ENCODE data around the gene PRDM16. TPM values are rescaled to one million over a fixed set of nuclear protein-coding genes. Genes with fewer than 3 reads are reported as not detected.
"Not testable (repeated sequence)": the region's sequence is repeated elsewhere in the genome, so short reads cannot be mapped to it uniquely, and the experiment has no call there.

PRDM16 gene
- total RNA-seq, 2 experiments from 2014 or later, result 0.18 to 0.21 TPM

DNA sequence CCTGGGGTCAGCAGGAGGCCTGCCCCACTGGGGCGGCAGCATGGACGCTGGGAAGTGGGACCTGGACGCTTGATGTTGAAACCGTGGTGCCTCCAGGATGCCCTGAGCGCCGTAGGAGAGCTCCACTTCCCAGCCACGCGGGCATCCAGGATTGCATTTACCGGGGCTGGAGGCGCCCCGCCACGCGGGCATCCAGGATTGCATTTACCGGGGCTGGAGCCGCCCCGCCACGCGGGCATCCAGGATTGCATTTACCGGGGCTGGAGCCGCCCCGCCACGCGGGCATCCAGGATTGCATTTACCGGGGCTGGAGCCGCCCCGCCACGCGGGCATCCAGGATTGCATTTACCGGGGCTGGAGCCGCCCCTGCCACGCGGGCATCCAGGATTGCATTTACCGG, 218.1 kb downstream of the PRDM16 start:
- H3K4me1 Mint-ChIP-seq (ENCODE audit: low read depth); POLR2A ChIA-PET; DNase-seq; ATAC-seq; H3K36me3 Mint-ChIP-seq (ENCODE audit: low read depth); H3K27me3 Mint-ChIP-seq (ENCODE audit: low read depth); H3K9me3 Mint-ChIP-seq (ENCODE audit: insufficient read depth); H3K27ac Mint-ChIP-seq; H3K4me3 Mint-ChIP-seq; CTCF ChIA-PET: not testable (repeated sequence)

DNA sequence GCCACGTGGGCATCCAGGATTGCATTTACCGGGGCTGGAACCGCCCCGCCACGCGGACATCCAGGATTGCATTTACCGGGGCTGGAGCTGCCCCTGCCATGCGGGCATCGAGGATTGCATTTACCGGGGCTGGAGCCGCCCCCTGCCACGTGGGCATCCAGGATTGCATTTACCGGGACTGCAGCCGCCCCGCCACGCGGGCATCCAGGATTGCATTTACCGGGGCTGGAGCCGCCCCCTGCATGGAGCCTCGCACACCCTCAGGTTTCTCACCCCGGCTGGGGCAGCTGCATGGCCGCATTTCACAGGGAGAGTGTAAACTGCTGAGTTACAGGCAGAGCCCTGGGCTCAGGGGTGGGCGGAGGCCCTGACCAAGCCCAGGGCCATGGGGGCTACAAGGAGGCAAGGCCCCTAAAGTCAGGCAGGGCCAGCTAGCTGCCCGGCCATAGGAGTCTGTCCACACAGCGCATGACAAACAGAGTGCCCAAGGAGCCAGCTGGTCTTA, 218.7 kb downstream of the PRDM16 start:
- ChIA-PET POLR2A (no interaction called here), CTCF (no interaction called here)
- DNase-seq (no peak), ATAC-seq (no peak)
- H3K36me3 Mint-ChIP-seq (ENCODE audit: low read depth), result no peaks in the 10 kb centered on the region
- no peak overlapping the region for H3K4me3 Mint-ChIP-seq
- no peaks in the 10 kb centered on the region for H3K4me1 Mint-ChIP-seq (ENCODE audit: low read depth)
- no peak overlapping the region for H3K27ac Mint-ChIP-seq
- no peaks in the 10 kb centered on the region for H3K9me3 Mint-ChIP-seq (ENCODE audit: insufficient read depth)
- H3K27me3 Mint-ChIP-seq (ENCODE audit: low read depth), result no peaks in the 10 kb centered on the region

DNA sequence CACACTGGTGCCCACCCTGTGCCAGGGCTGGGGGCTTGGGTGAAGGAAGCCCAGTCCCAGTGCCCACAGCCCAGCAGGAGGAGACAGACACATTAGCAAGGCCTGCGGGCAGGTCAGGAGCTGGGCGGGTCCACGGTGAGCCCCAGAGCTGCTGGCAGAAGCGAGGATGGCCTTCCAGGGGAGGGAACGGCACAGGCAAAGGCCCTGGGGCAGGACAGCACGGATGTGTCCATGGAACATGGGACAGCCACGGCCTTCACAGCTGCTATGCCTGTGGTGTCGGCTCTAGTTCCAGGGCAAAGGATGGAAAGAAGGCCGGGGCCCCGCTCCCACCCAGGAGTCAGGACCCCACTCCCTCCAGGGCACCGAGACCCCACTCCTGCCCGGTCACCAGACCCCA, 220.5 kb downstream of the PRDM16 start:
- ChIA-PET POLR2A (no interaction called here), CTCF (no interaction called here)
- H3K4me3 Mint-ChIP-seq, result no peak overlapping the region
- ATAC-seq (no peak), DNase-seq (no peak)
- no peak overlapping the region for H3K27ac Mint-ChIP-seq
- no peaks in the 10 kb centered on the region for H3K27me3 Mint-ChIP-seq (ENCODE audit: low read depth)
- no peaks in the 10 kb centered on the region for H3K36me3 Mint-ChIP-seq (ENCODE audit: low read depth)
- H3K9me3 Mint-ChIP-seq (ENCODE audit: insufficient read depth), result no peaks in the 10 kb centered on the region
- H3K4me1 Mint-ChIP-seq (ENCODE audit: low read depth), result no peaks in the 10 kb centered on the region

DNA sequence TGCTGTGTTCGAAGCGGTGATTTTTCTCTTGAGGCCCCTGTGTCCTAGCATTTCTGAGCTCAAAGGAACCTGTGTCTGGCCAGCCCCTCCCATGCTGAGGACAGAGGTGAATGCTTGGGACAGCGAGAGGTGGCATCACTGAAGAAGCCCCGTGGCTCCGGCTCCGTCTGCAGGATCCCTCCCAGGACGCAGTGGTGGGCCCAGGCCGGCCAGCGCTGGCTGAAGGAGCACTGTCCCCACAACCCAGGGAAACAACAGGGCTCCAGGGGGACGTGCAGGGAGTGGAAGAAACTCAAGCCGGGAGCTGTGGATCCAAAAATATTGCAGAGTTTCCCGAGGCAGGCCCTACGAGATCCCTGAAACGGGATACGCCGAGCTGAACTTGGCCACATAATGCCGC, 221.4 kb downstream of the PRDM16 start:
- Mint-ChIP-seq H3K36me3 (ENCODE audit: low read depth) (no peaks in the 10 kb centered on the region), H3K27me3 (ENCODE audit: low read depth) (no peaks in the 10 kb centered on the region), H3K27ac (no peak overlapping the region), H3K4me3 (no peak overlapping the region), H3K9me3 (ENCODE audit: insufficient read depth) (no peaks in the 10 kb centered on the region), H3K4me1 (ENCODE audit: low read depth) (no peaks in the 10 kb centered on the region)
- ATAC-seq, result no peak
- CTCF ChIA-PET, result no interaction called here
- POLR2A ChIA-PET, result no interaction called here
- no peak for DNase-seq

DNA sequence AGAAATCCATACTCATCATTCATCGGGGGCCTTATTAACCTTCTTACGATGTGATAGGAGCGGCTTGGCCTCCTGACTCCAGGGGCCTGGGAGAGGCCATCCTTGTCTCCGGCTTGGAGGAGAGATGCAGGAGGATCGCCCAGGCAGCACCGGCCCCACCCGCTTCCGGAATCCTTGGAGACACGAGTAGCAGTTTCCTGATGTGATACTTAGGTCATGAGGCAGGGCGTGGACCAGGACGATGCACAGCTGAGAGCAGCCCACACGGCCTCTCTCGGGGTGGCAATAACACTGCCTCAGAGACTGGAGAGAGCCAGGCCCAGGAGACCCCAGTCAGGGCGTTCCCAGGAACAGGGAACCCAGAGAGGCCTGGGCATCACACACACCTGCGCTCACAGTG, 221.9 kb downstream of the PRDM16 start:
- no peaks in the 10 kb centered on the region for H3K9me3 Mint-ChIP-seq (ENCODE audit: insufficient read depth)
- ChIA-PET CTCF (no interaction called here), POLR2A (no interaction called here)
- no peak overlapping the region for H3K27ac Mint-ChIP-seq
- DNase-seq (no peak), ATAC-seq (no peak)
- no peaks in the 10 kb centered on the region for H3K36me3 Mint-ChIP-seq (ENCODE audit: low read depth)
- H3K4me1 Mint-ChIP-seq (ENCODE audit: low read depth), result no peaks in the 10 kb centered on the region
- no peaks in the 10 kb centered on the region for H3K27me3 Mint-ChIP-seq (ENCODE audit: low read depth)
- H3K4me3 Mint-ChIP-seq, result no peak overlapping the region

DNA sequence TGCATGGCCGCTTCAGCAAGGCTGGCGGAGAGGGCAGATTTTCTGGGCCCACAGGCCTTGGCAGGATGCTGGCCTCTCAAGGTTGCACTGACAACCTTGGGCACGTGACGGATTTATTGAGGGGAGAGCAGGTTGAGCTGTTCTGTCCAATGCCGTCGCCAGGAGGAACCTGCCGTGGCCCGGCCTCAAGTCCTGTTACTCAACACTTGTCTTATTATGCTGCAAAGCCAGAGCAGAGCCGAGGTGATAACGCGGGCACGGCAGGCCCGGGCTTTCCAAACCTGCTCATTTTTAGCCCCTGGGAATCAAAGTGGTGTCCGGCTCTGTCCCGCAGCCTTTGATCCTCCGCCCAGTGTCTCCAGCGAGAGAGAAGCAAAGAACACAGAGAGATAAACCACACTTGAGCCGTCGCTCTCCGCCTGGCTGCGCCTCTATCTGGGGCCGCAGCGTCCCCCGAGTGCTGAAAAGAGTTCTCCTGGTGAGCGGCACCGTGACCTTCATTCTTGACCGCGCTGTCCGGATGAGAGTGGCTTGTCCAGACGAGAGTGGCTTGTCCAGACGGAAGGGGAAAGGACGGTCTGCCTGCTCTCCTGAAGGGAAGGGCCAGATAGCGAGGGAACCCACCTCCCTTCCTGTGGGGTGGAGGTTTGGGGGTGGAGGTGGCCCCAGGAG, 223.2 kb downstream of the PRDM16 start:
- ATAC-seq, result no peak
- H3K36me3 Mint-ChIP-seq (ENCODE audit: low read depth), result no peaks in the 10 kb centered on the region
- H3K4me1 Mint-ChIP-seq (ENCODE audit: low read depth), result no peaks in the 10 kb centered on the region
- ChIA-PET CTCF (no interaction called here), POLR2A (no interaction called here)
- no peaks in the 10 kb centered on the region for H3K9me3 Mint-ChIP-seq (ENCODE audit: insufficient read depth)
- no peak for DNase-seq
- no peak overlapping the region for H3K27ac Mint-ChIP-seq
- no peaks in the 10 kb centered on the region for H3K27me3 Mint-ChIP-seq (ENCODE audit: low read depth)
- H3K4me3 Mint-ChIP-seq, result no peak overlapping the region

DNA sequence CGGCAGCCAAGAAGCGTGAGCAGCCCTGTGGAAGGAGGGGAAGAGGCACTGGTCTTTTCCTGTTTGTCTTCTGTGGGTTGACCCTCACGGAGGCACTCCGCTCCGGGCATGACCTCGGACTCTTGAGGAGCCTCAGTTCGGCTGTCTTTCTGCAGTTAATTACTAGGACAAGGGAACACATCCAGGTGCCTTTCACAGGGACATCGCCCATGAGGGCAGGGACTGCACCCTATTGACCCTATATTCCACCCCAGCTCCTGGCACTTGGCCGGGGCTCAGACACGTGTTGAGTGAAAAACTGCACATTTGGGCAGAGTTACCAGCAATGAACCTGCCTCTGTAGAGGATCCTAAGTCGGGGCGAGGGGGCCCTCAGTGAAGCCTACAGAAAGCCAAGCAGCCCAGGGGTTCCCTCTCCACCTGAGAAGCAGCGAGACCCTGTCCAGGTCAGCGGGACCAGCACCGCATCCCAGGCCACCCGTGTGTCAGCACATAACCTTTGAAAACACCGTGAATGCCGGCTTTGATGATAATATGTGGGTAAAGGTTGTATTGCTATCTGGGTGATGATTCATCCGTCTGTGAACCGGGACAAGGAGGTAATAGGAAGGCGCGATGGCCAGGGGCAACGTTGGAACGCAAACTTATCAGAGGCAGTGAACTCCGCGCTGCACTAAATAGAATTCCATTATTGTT, 224.0 kb downstream of the PRDM16 start:
- CTCF ChIA-PET, result no interaction called here
- DNase-seq, result no peak
- H3K9me3 Mint-ChIP-seq (ENCODE audit: insufficient read depth), result no peaks in the 10 kb centered on the region
- no peak overlapping the region for H3K4me3 Mint-ChIP-seq
- POLR2A ChIA-PET, result no interaction called here
- H3K27me3 Mint-ChIP-seq (ENCODE audit: low read depth), result no peaks in the 10 kb centered on the region
- no peaks in the 10 kb centered on the region for H3K36me3 Mint-ChIP-seq (ENCODE audit: low read depth)
- no peak overlapping the region for H3K27ac Mint-ChIP-seq
- no peaks in the 10 kb centered on the region for H3K4me1 Mint-ChIP-seq (ENCODE audit: low read depth)
- ATAC-seq, result no peak

DNA sequence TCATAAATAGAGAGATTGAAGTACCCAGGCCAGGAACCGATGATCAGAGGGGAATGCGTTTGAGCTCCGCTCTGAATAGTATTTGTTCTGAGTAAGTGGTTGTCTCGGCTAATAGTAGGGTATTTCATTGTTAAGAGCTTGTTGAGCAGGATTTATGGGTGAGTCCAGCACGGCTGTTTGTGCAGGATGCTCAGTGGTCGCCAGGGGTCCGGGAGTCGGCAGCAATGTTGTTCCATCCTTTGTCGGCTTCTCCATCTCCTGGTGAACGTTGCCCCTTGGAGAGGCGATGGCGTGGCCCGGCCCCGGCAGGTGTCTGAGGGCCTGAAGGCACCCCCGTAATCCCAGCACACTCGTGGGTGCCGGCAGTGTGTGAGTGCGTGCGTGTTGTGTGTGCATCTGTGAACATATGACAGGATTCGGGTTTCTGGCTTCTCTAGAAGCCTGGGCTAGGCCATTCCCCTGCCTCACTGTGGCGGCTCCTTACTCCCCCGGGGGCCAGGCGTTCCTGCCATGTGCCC, 224.6 kb downstream of the PRDM16 start:
- DNase-seq, result no peak
- Mint-ChIP-seq H3K4me1 (ENCODE audit: low read depth) (no peaks in the 10 kb centered on the region), H3K27ac (no peak overlapping the region), H3K27me3 (ENCODE audit: low read depth) (no peaks in the 10 kb centered on the region), H3K36me3 (ENCODE audit: low read depth) (no peaks in the 10 kb centered on the region), H3K9me3 (ENCODE audit: insufficient read depth) (no peaks in the 10 kb centered on the region), H3K4me3 (no peak overlapping the region)
- ATAC-seq, result no peak
- ChIA-PET CTCF (no interaction called here), POLR2A (no interaction called here)

DNA sequence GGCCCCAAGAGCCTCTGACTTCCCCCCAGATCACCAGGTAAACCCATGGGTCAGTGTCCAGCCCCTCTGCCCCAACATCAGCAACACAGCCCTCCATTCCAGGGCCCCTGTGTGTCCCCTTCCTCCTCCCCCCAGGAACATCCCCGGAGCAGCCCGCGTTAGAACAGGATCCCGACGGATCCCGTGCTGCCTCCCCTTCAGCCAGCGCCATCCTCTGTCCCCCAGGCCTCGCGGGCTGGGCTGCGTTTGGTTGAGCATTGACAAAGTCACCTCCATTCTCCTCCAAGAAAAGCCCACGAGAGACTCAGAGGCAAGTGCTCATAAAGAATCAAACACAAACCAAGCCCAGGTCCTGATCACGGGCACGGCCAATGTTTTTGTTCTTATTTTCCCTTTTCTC, 225.4 kb downstream of the PRDM16 start:
- ChIA-PET POLR2A (no interaction called here), CTCF (no interaction called here)
- H3K27me3 Mint-ChIP-seq (ENCODE audit: low read depth), result no peaks in the 10 kb centered on the region
- ATAC-seq, result no peak
- no peak overlapping the region for H3K27ac Mint-ChIP-seq
- H3K36me3 Mint-ChIP-seq (ENCODE audit: low read depth), result no peaks in the 10 kb centered on the region
- no peak for DNase-seq
- H3K4me1 Mint-ChIP-seq (ENCODE audit: low read depth), result no peaks in the 10 kb centered on the region
- H3K9me3 Mint-ChIP-seq (ENCODE audit: insufficient read depth), result no peaks in the 10 kb centered on the region
- no peak overlapping the region for H3K4me3 Mint-ChIP-seq

DNA sequence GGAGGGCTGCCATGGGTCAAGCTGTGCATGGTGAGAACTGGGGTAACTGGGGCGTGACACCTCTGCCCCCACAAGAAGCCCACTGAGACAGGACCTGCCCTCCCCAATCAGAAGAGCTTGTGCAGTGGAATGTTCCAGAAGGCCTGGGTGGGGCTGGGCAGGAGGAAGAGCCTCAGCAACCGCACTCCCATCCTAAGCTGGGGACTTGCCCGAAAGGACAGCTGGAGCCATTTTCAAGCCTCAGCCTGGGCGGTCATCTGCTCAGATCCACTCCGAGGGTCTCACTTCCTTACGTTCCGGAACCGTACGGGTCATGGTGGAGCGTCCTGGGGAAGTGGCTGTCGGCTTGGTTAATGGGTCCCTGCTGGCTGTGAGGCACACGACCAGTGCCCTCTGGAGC, 226.8 kb downstream of the PRDM16 start:
- H3K27ac Mint-ChIP-seq, result no peak overlapping the region
- H3K36me3 Mint-ChIP-seq (ENCODE audit: low read depth), result no peaks in the 10 kb centered on the region
- no peak overlapping the region for H3K4me3 Mint-ChIP-seq
- no peaks in the 10 kb centered on the region for H3K9me3 Mint-ChIP-seq (ENCODE audit: insufficient read depth)
- ChIA-PET CTCF (no interaction called here), POLR2A (no interaction called here)
- H3K4me1 Mint-ChIP-seq (ENCODE audit: low read depth), result no peaks in the 10 kb centered on the region
- no peaks in the 10 kb centered on the region for H3K27me3 Mint-ChIP-seq (ENCODE audit: low read depth)
- ATAC-seq, result no peak
- no peak for DNase-seq

DNA sequence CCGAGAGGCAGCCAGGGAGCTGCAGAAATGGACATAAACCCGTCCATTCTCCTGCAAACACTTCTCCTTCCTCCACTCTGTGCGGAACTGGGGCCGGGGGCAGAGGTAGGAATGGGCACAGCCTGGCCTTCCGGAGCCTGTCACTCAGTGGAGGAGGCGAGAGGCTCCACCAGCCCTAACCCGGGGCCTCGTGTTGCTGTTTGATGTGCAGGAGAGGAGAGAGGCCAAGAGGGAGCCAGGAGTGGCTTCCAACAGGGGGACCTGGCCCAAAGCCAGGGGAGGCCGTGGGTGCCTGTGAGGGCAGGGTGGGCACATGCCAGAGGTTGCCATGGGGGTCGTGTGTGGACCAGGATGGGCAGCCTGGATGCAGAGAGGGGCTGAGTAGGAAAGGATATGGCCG, 227.3 kb downstream of the PRDM16 start:
- H3K36me3 Mint-ChIP-seq (ENCODE audit: low read depth), result no peaks in the 10 kb centered on the region
- H3K9me3 Mint-ChIP-seq (ENCODE audit: insufficient read depth), result no peaks in the 10 kb centered on the region
- no peak for ATAC-seq
- ChIA-PET POLR2A (no interaction called here), CTCF (no interaction called here)
- H3K27ac Mint-ChIP-seq, result no peak overlapping the region
- no peak for DNase-seq
- H3K27me3 Mint-ChIP-seq (ENCODE audit: low read depth), result no peaks in the 10 kb centered on the region
- no peaks in the 10 kb centered on the region for H3K4me1 Mint-ChIP-seq (ENCODE audit: low read depth)
- H3K4me3 Mint-ChIP-seq, result no peak overlapping the region

DNA sequence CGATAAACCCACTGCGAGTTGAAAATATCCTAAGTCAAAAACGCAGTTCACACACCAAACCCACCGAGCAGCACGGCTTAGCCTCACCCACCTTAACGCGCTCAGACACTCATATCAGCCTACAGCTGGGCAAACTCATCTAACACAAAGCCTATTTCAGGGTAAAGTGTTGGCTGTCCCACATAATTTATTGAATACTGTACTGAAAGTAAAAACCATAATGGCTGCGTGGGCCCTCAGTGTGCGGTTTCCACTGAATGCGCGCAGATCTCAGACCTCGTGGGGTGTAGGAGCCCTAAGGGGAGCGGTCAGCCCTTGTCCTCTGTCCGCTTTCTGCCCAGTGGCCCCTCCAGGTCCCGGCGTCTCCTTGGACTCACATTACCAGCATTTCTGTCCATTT, 227.8 kb downstream of the PRDM16 start:
- Mint-ChIP-seq H3K36me3 (ENCODE audit: low read depth) (no peaks in the 10 kb centered on the region), H3K9me3 (ENCODE audit: insufficient read depth) (no peaks in the 10 kb centered on the region), H3K4me3 (no peak overlapping the region), H3K4me1 (ENCODE audit: low read depth) (no peaks in the 10 kb centered on the region), H3K27me3 (ENCODE audit: low read depth) (no peaks in the 10 kb centered on the region), H3K27ac (no peak overlapping the region)
- CTCF ChIA-PET, result no interaction called here
- DNase-seq (no peak), ATAC-seq (no peak)
- POLR2A ChIA-PET, result no interaction called here

DNA sequence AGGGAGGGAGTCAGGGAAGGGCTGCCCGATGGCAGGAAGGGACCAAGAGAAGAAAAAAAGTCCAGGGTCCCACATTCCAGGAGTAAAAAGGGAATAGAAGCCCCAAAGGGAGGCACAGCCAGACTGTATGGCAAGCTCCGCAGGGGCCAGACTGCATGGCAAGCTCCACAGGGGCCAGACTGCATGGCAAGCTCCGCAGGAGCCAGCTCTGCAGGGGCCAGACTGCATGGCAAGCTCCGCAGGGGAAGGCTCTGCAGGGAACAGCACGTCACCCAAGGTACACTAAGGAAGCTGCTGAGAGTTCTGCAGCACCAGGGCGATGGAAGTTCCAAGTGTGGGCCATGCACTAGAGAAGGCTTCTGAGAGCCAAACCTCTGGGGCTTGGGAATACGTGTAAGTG, 228.8 kb downstream of the PRDM16 start:
- no peaks in the 10 kb centered on the region for H3K4me1 Mint-ChIP-seq (ENCODE audit: low read depth)
- DNase-seq (no peak), ATAC-seq (no peak)
- H3K4me3 Mint-ChIP-seq, result no peak overlapping the region
- ChIA-PET CTCF (no interaction called here), POLR2A (no interaction called here)
- no peaks in the 10 kb centered on the region for H3K9me3 Mint-ChIP-seq (ENCODE audit: insufficient read depth)
- no peaks in the 10 kb centered on the region for H3K36me3 Mint-ChIP-seq (ENCODE audit: low read depth)
- H3K27me3 Mint-ChIP-seq (ENCODE audit: low read depth), result no peaks in the 10 kb centered on the region
- H3K27ac Mint-ChIP-seq, result no peak overlapping the region

Measured in activated CD8-positive, alpha-beta T cell treated with anti-CD3 and anti-CD28 coated beads, Interleukin-2, amount 10 ng/mL, durations not matched to agents 7 days and 5 days (primary cell).